ENCODE results near the gene GAS2L2. TPM values are rescaled to one million over a fixed set of nuclear protein-coding genes. Genes with fewer than 3 reads are reported as not detected.

GAS2L2 gene
- total RNA-seq: 0.06 TPM

GRCh38 chr17:35752945-35753764 lies at the start of gene GAS2L2:
GAS2L2 (minus strand) TSS chr17:35753239; CDS start chr17:35752850, 389 bp downstream.

DNA sequence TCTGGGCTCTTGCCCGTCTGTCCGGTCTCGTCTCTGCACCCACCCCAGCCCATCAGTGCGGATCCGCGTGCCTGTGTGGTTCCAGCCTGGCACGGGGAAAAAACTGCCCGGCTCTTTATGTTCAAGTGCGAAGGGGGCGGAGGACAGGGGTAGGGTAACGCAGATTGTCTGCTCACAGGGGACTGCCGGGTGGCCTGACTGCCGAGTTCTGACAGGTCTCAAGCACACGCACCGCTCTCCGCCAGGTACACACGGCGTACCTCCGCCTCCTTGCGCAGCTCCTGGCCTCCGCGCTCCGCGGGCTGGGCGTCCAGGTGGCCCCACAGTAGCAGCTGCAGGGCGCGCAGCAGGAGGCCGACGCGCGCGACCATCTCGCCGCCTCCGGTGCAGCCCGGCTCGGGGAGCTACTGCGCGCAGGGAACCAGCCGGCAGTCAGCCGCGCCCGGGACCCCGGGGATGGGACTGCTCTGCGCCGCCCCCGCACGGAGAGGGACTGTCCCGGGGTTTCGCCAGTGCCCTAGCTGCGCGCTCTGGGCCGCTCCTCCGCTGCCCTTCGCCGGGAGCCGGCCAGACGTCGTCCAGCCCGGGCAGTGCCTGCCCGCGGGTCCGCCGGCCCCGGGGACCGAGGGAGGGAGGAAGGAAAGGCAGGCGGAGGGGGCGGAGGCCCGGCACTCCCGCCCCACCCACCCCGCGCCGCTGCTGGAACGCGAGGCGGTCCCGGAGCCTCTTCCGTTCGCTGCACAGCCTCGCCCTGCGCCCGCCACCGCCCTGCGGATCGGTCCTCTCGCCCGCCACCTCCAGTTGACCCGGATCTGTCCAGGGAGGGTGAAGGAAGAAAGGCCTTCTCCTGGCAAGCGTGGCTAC lies 42.2 kb upstream of the GAS2L2 start, which contains the start of gene MMP28:
Gene MMP28, minus strand, starts transcription at position 635 of the 864 bp plus-strand sequence. Its CDS starts 264 bp downstream, at position 371.

GRCh38 chr17:35760587-35760986 lies 7.5 kb upstream of the GAS2L2 start, which contains the start of gene C17orf50:
C17orf50 (plus strand) TSS chr17:35760887; CDS start chr17:35760942, 55 bp downstream.

GRCh38 chr17:35731239-35731916 lies 21.7 kb downstream of the GAS2L2 start, which contains the start of gene RASL10B:
RASL10B (plus strand) TSS chr17:35731639; CDS start chr17:35735185, 3,546 bp downstream.

Other genes with a start within 250 kb of the GAS2L2 start
- 0.58 TPM for gene SLFN12L, start 215.6 kb downstream of the GAS2L2 start, total RNA-seq
- 1.8 TPM for gene SLFN14, start 192.4 kb downstream of the GAS2L2 start, total RNA-seq
- 5.0 TPM for gene PEX12, start 174.7 kb downstream of the GAS2L2 start, total RNA-seq
- gene AP2B1, start 165.9 kb downstream of the GAS2L2 start, total RNA-seq: 75.4 TPM
- gene RASL10B, start 21.6 kb downstream of the GAS2L2 start, total RNA-seq: 8.5 TPM
- gene C17orf50, start 7.6 kb upstream of the GAS2L2 start, total RNA-seq: not detected
- 4.0 TPM for gene MMP28, start 42.4 kb upstream of the GAS2L2 start, total RNA-seq
- gene TAF15, start 56.2 kb upstream of the GAS2L2 start, total RNA-seq: 92.2 TPM
- gene HEATR9, start 115.7 kb upstream of the GAS2L2 start, total RNA-seq: not detected
- gene CCL5, start 127.1 kb upstream of the GAS2L2 start, total RNA-seq: 2.2 TPM
- 0.93 TPM for gene RDM1, start 177.5 kb upstream of the GAS2L2 start, total RNA-seq
- not detected for gene LYZL6, start 190.5 kb upstream of the GAS2L2 start, total RNA-seq
- gene CCL16, start 228.3 kb upstream of the GAS2L2 start, total RNA-seq: not detected
- 6.8 TPM for gene CCL14, start 233.5 kb upstream of the GAS2L2 start, total RNA-seq
- gene CCL15, start 248.3 kb upstream of the GAS2L2 start, total RNA-seq: 1.2 TPM

All from metanephros (tissue), 1 donor.